Measurements from ENCODE around the gene SYT12. TPM values are rescaled to one million over a fixed set of nuclear protein-coding genes. Genes with fewer than 3 reads are reported as not detected.

The SYT12 gene
- total and polyA plus RNA-seq, 2 of the 13 experiments (the other 11 are each of a cell fraction or from before 2014, with no cell fraction given) = 0.01 to 0.02 TPM

- TF ChIP-seq ZBTB42 (CRISPR knock-in tag; IDR thresholded peaks at IDR 0.05) (no peak), FOXO1 (CRISPR knock-in tag; IDR thresholded peaks at IDR 0.05) (peak; percentile 73), TBX3 (IDR thresholded peaks at IDR 0.05; ENCODE audit: borderline replicate concordance) (no peak), STAG1 (CRISPR knock-in tag; IDR thresholded peaks at IDR 0.05) (no peak), MTA1 (CRISPR knock-in tag; IDR thresholded peaks at IDR 0.05; ENCODE audit: borderline replicate concordance) (peak; percentile 86; the same call in 1 of the 2 replicates), POLR2G (IDR thresholded peaks at IDR 0.05; ENCODE audit: low read depth, low read length) (no peak), RFX3 (CRISPR knock-in tag; IDR thresholded peaks at IDR 0.05) (no peak), KDM4B (CRISPR knock-in tag; IDR thresholded peaks at IDR 0.05) (no peak), MAZ (IDR thresholded peaks at IDR 0.05; ENCODE audit: borderline replicate concordance, low read depth, low read length) (peak; percentile 41; the same call in 1 of the 2 replicates), MAZ (CRISPR knock-in tag; IDR thresholded peaks at IDR 0.05; ENCODE audit: low read depth) (no peak), MLX (CRISPR knock-in tag; IDR thresholded peaks at IDR 0.05) (no peak), RBM22 (optimal IDR thresholded peaks at IDR 0.05; ENCODE audit: low read length) (no peak), DZIP1 (CRISPR knock-in tag; IDR thresholded peaks at IDR 0.05) (no peak), ATAD3A (CRISPR knock-in tag; IDR thresholded peaks at IDR 0.05) (no peak), KDM5A (IDR thresholded peaks at IDR 0.05; ENCODE audit: borderline replicate concordance, low read length) (no peak), FOXK2 (IDR thresholded peaks at IDR 0.05) (no peak), ZNF574 (CRISPR knock-in tag; IDR thresholded peaks at IDR 0.05) (peak; percentile 59; the same call in 1 of the 2 replicates), GTF2F1 (IDR thresholded peaks at IDR 0.05; ENCODE audit: low read length) (no peak), HOXA3 (CRISPR knock-in tag; IDR thresholded peaks at IDR 0.05) (peak; percentile 63; the same call in 1 of the 2 replicates), MEIS1 (CRISPR knock-in tag; IDR thresholded peaks at IDR 0.05; ENCODE audit: borderline replicate concordance) (no peak), ETV5 (CRISPR knock-in tag; IDR thresholded peaks at IDR 0.05; ENCODE audit: borderline replicate concordance) (peak; percentile 22; the same call in 1 of the 2 replicates), HES4 (CRISPR knock-in tag; IDR thresholded peaks at IDR 0.05; ENCODE audit: borderline replicate concordance) (no peak), ZNF33B (CRISPR knock-in tag; IDR thresholded peaks at IDR 0.05) (no peak), BORCS8-MEF2B (CRISPR knock-in tag; IDR thresholded peaks at IDR 0.05) (no peak), EEA1 (CRISPR knock-in tag; IDR thresholded peaks at IDR 0.05; ENCODE audit: borderline replicate concordance) (no peak), GATAD2A (CRISPR knock-in tag; IDR thresholded peaks at IDR 0.05) (peak; percentile 84), ZNF768 (CRISPR knock-in tag; IDR thresholded peaks at IDR 0.05) (no peak), ZNF354B (CRISPR knock-in tag; IDR thresholded peaks at IDR 0.05) (no peak), ADNP (CRISPR knock-in tag; IDR thresholded peaks at IDR 0.05) (no peak), ZNF329 (CRISPR knock-in tag; IDR thresholded peaks at IDR 0.05; ENCODE audit: low read depth) (no peak)
Observed at GRCh38 chr11:67041602-67042001, 18.7 kb downstream of the SYT12 start (continued).

Measured in HepG2 (cell line).